Measurements from ENCODE around the gene INSRR. TPM values are rescaled to one million over a fixed set of nuclear protein-coding genes. Genes with fewer than 3 reads are reported as not detected.

The INSRR gene
- total and polyA plus RNA-seq, 3 experiments from 2014 or later = 0.07 TPM; not detected in 2

DNA sequence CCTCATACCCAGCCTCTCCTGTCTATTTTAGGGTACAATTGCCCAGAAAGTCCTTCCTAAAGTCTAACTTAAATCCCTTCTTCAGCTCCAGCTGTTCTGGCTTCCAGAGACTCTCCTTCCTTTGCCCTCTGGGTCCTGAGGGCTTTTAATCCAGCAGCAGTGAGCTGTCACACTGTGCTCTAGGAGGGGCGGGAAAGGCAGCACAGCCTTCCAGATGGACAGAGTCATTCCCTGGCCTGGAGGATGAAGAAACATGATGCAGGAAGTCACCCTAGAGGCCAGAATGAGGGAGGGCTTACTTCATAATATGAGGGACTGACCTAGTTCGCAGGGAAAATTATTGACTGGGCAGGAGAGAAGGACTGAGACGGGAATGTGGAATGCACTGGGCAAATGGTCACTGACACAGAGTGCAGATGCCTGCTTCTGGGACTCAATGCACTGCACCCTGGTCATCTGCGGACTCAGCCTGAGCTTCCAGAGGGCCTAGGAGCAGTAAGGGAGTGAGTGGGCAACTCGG, 43.5 kb downstream of the INSRR start:
- Histone ChIP-seq H3K27me3 (ENCODE audit: insufficient read depth, low read length, poor library complexity, severe bottlenecking) (no peaks in the 10 kb centered on the region), H3K27ac (ENCODE audit: low read depth, low read length) (peak overlapping the region; percentile 97), H3K36me3 (ENCODE audit: insufficient read depth, low read length) (peaks cover 18% of the 10 kb centered on the region), H3K9me3 (ENCODE audit: low read length) (no peaks in the 10 kb centered on the region), H3K4me3 (ENCODE audit: low read length) (peak overlapping the region; percentile 68), H3K4me1 (ENCODE audit: insufficient read depth, low read length) (peaks cover 60% of the 10 kb centered on the region)
- Mint-ChIP-seq H3K4me1 (peaks cover 58 to 77% (median 62%) of the 10 kb centered on the region in 3 donors), H3K9me3 (peaks cover 0 to 6% (median 4%) of the 10 kb centered on the region in 5 donors), H3K27ac (peak overlapping the region; percentile 99 to 100 (median 99)), H3K27me3 (peaks cover 0 to 13% of the 10 kb centered on the region in 2 donors), H3K4me3 (peak overlapping the region; percentile 85 to 98 (median 94)), H3K36me3 (peaks cover 17 to 60% (median 22%) of the 10 kb centered on the region in 3 donors)
- no peak for DNase-seq
- ChIA-PET POLR2A (interaction anchor here (2.9 kb wide), 1 partner anchor 45 kb away, joined by 15 read pairs; the partner anchor contains the start of gene NTRK1), CTCF (interaction anchor here (1.2 to 6.5 kb wide), 3 partner anchors 17 to 46 kb away, joined by 3 to 46 read pairs (median 14); partner anchors contain the start of gene NTRK1)

DNA sequence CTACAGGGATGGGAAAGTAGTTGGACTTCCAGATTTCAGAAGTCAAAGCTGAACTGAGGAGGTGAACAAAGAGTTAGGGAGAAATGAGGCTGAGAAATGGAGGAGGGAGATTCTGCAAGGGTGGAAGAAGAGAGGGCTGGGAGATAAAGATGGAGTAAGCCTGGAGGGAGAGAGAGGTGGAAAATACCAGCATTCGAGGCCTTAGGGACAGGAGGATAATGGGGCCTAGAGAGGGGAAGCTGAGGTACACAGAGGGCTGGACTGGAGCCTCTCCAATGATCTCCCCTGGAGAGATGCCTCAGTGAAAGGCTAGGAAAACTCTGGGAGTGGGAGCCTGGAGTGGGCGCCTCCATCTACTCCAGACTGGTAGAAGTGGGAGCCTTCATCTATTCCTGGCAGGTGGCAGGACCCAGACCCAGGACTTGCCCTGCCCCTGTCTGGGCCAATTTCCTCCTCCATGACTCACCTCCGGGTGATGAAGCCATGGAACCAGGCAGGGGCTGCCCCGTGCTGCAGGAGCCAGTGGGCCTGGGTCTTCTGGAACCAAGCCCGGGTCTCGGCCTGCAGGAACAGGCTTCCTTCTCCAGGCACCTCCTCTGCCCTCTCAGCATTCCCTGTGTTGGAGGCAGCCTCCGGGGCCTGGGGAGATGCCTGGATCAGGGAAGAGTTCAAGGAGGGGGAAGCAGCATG, 44.2 kb downstream of the INSRR start:
- peaks cover 58 to 80% (median 62%) of the 10 kb centered on the region in 3 donors for H3K4me1 Mint-ChIP-seq
- H3K4me1 ChIP-seq (ENCODE audit: insufficient read depth, low read length) = peaks cover 60% of the 10 kb centered on the region
- peaks cover 0 to 6% (median 4%) of the 10 kb centered on the region in 5 donors for H3K9me3 Mint-ChIP-seq
- no peaks in the 10 kb centered on the region for H3K9me3 ChIP-seq (ENCODE audit: low read length)
- H3K27ac Mint-ChIP-seq = peak overlapping the region; percentile 99 to 100 (median 99)
- POLR2A ChIA-PET = no interaction called here
- peaks cover 18% of the 10 kb centered on the region for H3K36me3 ChIP-seq (ENCODE audit: insufficient read depth, low read length)
- peak in 3 of 5 donors; percentile 45 to 67 (median 54) for DNase-seq
- peak overlapping the region; percentile 68 for H3K4me3 ChIP-seq (ENCODE audit: low read length)
- peak overlapping the region; percentile 85 to 98 (median 94) for H3K4me3 Mint-ChIP-seq
- H3K27ac ChIP-seq (ENCODE audit: low read depth, low read length) = peak overlapping the region; percentile 97
- no peaks in the 10 kb centered on the region for H3K27me3 ChIP-seq (ENCODE audit: insufficient read depth, low read length, poor library complexity, severe bottlenecking)
- CTCF ChIA-PET = interaction anchor here (0.7 to 6.5 kb wide), 17 partner anchors 8 to 88 kb away, joined by 3 to 46 read pairs (median 4); partner anchors contain the start of genes NTRK1 and PRCC
- peaks cover 17 to 67% (median 22%) of the 10 kb centered on the region in 3 donors for H3K36me3 Mint-ChIP-seq
- peaks cover 0 to 13% of the 10 kb centered on the region in 2 donors for H3K27me3 Mint-ChIP-seq

DNA sequence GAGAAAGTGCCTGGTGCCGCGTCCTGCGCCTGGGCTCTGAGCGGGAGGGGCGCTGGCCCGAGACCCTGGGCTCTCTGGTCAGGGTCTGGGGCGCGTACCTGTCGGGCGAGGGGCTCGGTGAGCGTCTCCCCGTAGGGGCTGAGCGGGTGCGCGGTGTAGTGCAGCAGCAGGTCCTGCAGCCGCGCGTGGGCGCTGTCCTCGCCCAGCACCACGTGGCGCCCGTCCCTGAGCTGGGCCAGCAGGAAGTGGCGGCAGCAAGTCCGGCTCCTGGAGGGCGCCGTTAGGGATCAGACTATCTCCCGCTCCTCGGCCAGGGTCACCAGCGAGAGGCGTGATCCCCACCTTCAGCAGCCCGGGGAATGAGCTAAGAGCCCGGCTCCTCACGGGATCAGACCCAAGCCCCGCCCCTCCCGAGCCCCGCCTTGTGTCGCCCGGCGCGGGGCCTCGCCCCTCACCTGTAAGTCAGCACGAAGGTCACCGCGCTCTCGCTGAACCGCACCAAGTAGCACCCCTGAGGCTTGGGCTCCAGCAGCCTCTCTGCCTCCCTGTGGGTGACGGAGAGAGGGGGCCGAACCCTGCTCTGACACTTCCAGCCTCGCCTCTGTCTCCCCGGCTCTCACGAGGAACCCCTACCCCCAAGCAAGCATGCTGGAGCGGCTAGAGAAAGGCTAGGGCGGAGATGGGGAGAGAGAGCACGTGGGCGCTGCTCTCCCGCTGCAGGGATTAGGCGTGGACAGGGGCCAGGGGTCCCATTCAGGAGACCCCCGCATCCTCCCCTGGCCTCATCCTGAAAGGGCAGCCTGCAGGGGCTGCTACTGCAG, 45.0 kb downstream of the INSRR start:
- Mint-ChIP-seq H3K4me1 (peaks cover 61 to 83% (median 64%) of the 10 kb centered on the region in 3 donors), H3K4me3 (peak overlapping the region; percentile 85 to 98 (median 94)), H3K27ac (peak overlapping the region; percentile 88 to 100 (median 99)), H3K36me3 (peaks cover 17 to 72% (median 22%) of the 10 kb centered on the region in 3 donors), H3K27me3 (peaks cover 0 to 13% of the 10 kb centered on the region in 2 donors), H3K9me3 (peaks cover 0 to 6% (median 4%) of the 10 kb centered on the region in 5 donors)
- Histone ChIP-seq H3K4me3 (ENCODE audit: low read length) (peak overlapping the region; percentile 68), H3K27ac (ENCODE audit: low read depth, low read length) (peak overlapping the region; percentile 97), H3K4me1 (ENCODE audit: insufficient read depth, low read length) (peaks cover 60% of the 10 kb centered on the region), H3K36me3 (ENCODE audit: insufficient read depth, low read length) (peaks cover 18% of the 10 kb centered on the region), H3K9me3 (ENCODE audit: low read length) (no peaks in the 10 kb centered on the region), H3K27me3 (ENCODE audit: insufficient read depth, low read length, poor library complexity, severe bottlenecking) (no peaks in the 10 kb centered on the region)
- DNase-seq = peak; percentile 77 to 86 (median 81)
- ChIA-PET POLR2A (interaction anchor here (0.6 kb wide), 1 partner anchor 314 kb away, joined by 5 read pairs; the partner anchor contains the start of gene MEF2D), CTCF (interaction anchor here (0.6 to 6.5 kb wide), 20 partner anchors 8 to 88 kb away, joined by 3 to 46 read pairs (median 4); partner anchors contain the start of genes NTRK1 and PRCC)

- Histone ChIP-seq H3K9me3 (ENCODE audit: low read length) (no peaks in the 10 kb centered on the region), H3K4me3 (ENCODE audit: low read length) (peak overlapping the region; percentile 68), H3K27ac (ENCODE audit: low read depth, low read length) (peak overlapping the region; percentile 97), H3K27me3 (ENCODE audit: insufficient read depth, low read length, poor library complexity, severe bottlenecking) (no peaks in the 10 kb centered on the region), H3K36me3 (ENCODE audit: insufficient read depth, low read length) (peaks cover 18% of the 10 kb centered on the region), H3K4me1 (ENCODE audit: insufficient read depth, low read length) (peaks cover 64% of the 10 kb centered on the region)
- no peak for DNase-seq
- peaks cover 66 to 87% (median 71%) of the 10 kb centered on the region in 3 donors for H3K4me1 Mint-ChIP-seq
- H3K9me3 Mint-ChIP-seq = peaks cover 0 to 6% (median 4%) of the 10 kb centered on the region in 5 donors
- ChIA-PET CTCF (interaction anchor here (1.0 to 6.5 kb wide), 13 partner anchors 9 to 87 kb away, joined by 3 to 46 read pairs (median 5); partner anchors contain the start of gene NTRK1), POLR2A (no interaction called here)
- H3K27ac Mint-ChIP-seq = peak overlapping the region; percentile 88 to 100 (median 99)
- H3K4me3 Mint-ChIP-seq = peak overlapping the region; percentile 85 to 98 (median 94)
- H3K36me3 Mint-ChIP-seq = peaks cover 17 to 79% (median 22%) of the 10 kb centered on the region in 3 donors
- H3K27me3 Mint-ChIP-seq = peaks cover 0 to 13% of the 10 kb centered on the region in 2 donors
These were observed 45.6 kb downstream of the INSRR start for GRCh38 chr1:156813298-156813697.

DNA sequence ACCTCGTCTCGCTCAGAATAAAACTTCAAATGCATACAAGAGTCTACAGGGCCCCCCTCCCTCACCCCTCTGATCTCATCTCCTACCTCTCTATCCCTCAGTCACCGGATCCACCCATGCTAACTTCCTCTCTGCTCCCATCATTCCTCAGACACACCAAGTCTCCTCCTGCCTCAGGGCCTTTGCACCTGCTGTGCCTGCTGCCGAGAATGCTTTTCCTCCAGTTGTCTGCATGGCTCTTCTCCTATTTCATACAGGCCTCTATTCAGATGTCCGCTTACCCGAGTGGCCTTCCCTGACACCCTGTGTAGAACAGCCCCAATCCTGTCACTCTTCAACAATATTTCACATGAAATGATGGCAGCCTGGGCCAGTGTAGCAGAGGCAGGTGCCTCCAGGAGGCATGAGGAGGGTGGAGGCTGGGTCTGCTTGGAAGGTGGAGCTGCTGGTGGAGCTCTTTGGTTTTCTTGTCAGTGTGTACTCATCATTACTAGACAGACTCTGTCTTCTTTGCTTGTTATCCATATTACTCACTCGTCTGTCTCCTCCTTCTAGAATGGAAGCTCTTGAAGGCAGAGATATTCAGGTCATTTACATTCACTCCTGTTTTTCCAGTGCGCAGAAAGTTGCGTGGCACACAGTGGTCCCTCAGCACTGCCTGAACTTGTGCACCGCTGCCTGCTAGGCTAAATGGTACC, 46.5 kb downstream of the INSRR start:
- Histone ChIP-seq H3K27me3 (ENCODE audit: insufficient read depth, low read length, poor library complexity, severe bottlenecking) (no peaks in the 10 kb centered on the region), H3K36me3 (ENCODE audit: insufficient read depth, low read length) (peaks cover 18% of the 10 kb centered on the region), H3K4me1 (ENCODE audit: insufficient read depth, low read length) (peaks cover 66% of the 10 kb centered on the region), H3K27ac (ENCODE audit: low read depth, low read length) (no peak overlapping the region), H3K9me3 (ENCODE audit: low read length) (no peaks in the 10 kb centered on the region), H3K4me3 (ENCODE audit: low read length) (no peak overlapping the region)
- POLR2A ChIA-PET = no interaction called here
- peak overlapping the region; percentile 85 to 98 (median 94) for H3K4me3 Mint-ChIP-seq
- H3K36me3 Mint-ChIP-seq = peaks cover 17 to 88% (median 22%) of the 10 kb centered on the region in 3 donors
- no peak for DNase-seq
- CTCF ChIA-PET = interaction anchor here (1.0 to 6.5 kb wide), 6 partner anchors 17 to 123 kb away, joined by 3 to 46 read pairs (median 5); partner anchors contain the start of gene NTRK1
- H3K27ac Mint-ChIP-seq = peak overlapping the region; percentile 48 to 100 (median 99)
- peaks cover 75 to 88% (median 79%) of the 10 kb centered on the region in 3 donors for H3K4me1 Mint-ChIP-seq
- H3K9me3 Mint-ChIP-seq = peaks cover 0 to 6% (median 4%) of the 10 kb centered on the region in 5 donors
- peaks cover 0 to 13% of the 10 kb centered on the region in 2 donors for H3K27me3 Mint-ChIP-seq

- POLR2A ChIA-PET = no interaction called here
- peak overlapping the region in 6 of 7 donors; percentile 12 to 96 (median 90) for H3K4me3 Mint-ChIP-seq
- DNase-seq = no peak
These were observed 47.7 kb downstream of the INSRR start for GRCh38 chr1:156811168-156811567.

More at GRCh38 chr1:156811168-156811567, 47.7 kb downstream of the INSRR start:
- CTCF ChIA-PET = interaction anchor here (1.2 to 6.5 kb wide), 2 partner anchors 50 to 85 kb away, joined by 5 to 46 read pairs; partner anchors contain the start of gene NTRK1
- Mint-ChIP-seq H3K27me3 (peaks cover 0 to 3% of the 10 kb centered on the region in 2 donors), H3K9me3 (no peaks in the 10 kb centered on the region), H3K27ac (peak overlapping the region; percentile 48 to 100 (median 99)), H3K36me3 (peaks cover 17 to 93% (median 26%) of the 10 kb centered on the region in 3 donors), H3K4me1 (peaks cover 72 to 84% (median 76%) of the 10 kb centered on the region in 3 donors)
- no peaks in the 10 kb centered on the region for H3K27me3 ChIP-seq (ENCODE audit: insufficient read depth, low read length, poor library complexity, severe bottlenecking)
- H3K4me3 ChIP-seq (ENCODE audit: low read length) = no peak overlapping the region
- no peaks in the 10 kb centered on the region for H3K9me3 ChIP-seq (ENCODE audit: low read length)
- peaks cover 26% of the 10 kb centered on the region for H3K36me3 ChIP-seq (ENCODE audit: insufficient read depth, low read length)
- peaks cover 58% of the 10 kb centered on the region for H3K4me1 ChIP-seq (ENCODE audit: insufficient read depth, low read length)
- no peak overlapping the region for H3K27ac ChIP-seq (ENCODE audit: low read depth, low read length)

Measured in CD8-positive, alpha-beta memory T cell (primary cell).